ENCODE data around the gene CARNS1. TPM values are rescaled to one million over a fixed set of nuclear protein-coding genes. Genes with fewer than 3 reads are reported as not detected.

CARNS1 gene
- total and polyA plus RNA-seq, 2 of the 13 experiments (the other 11 are each of a cell fraction or from before 2014, with no cell fraction given) = not detected

- DNase-seq (ENCODE audit: low spot score) (no peak), FAIRE-seq (no peak), ATAC-seq (no peak)
- H3K4me1 ChIP-seq (ENCODE audit: insufficient read depth, low read length) = peaks cover 10% of the 10 kb centered on the region
- no peak overlapping the region for H3K9ac ChIP-seq (ENCODE audit: insufficient read depth, low read depth, low read length)
- ChIA-PET POLR2A (no interaction called here), CTCF (ENCODE audit: low intra/inter-chr PET ratio, low total read pairs) (no interaction called here)
- no peaks in the 10 kb centered on the region for H3K36me3 ChIP-seq (replicated peaks in 1 of 2; ENCODE audit: control insufficient read depth in 1 of 2, insufficient read depth in 2 of 2, low read length in 2 of 2)
- in situ Hi-C loops (cut with HindIII; ENCODE audit: extremely low pct_ligation_motif_present, low pct_unique_long_range_greater_than_20kb) = no loop called here
- no peak for TF ChIP-seq SMAD1 (CRISPR knock-in tag; IDR thresholded peaks at IDR 0.05; ENCODE audit: borderline replicate concordance, low read depth)
- TF ChIP-seq, protein P1, sequence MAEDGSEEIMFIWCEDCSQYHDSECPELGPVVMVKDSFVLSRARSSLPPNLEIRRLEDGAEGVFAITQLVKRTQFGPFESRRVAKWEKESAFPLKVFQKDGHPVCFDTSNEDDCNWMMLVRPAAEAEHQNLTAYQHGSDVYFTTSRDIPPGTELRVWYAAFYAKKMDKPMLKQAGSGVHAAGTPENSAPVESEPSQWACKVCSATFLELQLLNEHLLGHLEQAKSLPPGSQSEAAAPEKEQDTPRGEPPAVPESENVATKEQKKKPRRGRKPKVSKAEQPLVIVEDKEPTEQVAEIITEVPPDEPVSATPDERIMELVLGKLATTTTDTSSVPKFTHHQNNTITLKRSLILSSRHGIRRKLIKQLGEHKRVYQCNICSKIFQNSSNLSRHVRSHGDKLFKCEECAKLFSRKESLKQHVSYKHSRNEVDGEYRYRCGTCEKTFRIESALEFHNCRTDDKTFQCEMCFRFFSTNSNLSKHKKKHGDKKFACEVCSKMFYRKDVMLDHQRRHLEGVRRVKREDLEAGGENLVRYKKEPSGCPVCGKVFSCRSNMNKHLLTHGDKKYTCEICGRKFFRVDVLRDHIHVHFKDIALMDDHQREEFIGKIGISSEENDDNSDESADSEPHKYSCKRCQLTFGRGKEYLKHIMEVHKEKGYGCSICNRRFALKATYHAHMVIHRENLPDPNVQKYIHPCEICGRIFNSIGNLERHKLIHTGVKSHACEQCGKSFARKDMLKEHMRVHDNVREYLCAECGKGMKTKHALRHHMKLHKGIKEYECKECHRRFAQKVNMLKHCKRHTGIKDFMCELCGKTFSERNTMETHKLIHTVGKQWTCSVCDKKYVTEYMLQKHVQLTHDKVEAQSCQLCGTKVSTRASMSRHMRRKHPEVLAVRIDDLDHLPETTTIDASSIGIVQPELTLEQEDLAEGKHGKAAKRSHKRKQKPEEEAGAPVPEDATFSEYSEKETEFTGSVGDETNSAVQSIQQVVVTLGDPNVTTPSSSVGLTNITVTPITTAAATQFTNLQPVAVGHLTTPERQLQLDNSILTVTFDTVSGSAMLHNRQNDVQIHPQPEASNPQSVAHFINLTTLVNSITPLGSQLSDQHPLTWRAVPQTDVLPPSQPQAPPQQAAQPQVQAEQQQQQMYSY (CRISPR knock-in tag; IDR thresholded peaks at IDR 0.05) = no peak
- no peak for TF ChIP-seq MXI1 (IDR thresholded peaks at IDR 0.05; ENCODE audit: borderline replicate concordance, low read depth, low read length)
- no peak for TF ChIP-seq REL (CRISPR knock-in tag; conservative IDR thresholded peaks at IDR 0.05)
- TF ChIP-seq IRX3 (CRISPR knock-in tag; IDR thresholded peaks at IDR 0.05; ENCODE audit: borderline replicate concordance, low read depth) = no peak
- TF ChIP-seq ZNF580 (CRISPR knock-in tag; IDR thresholded peaks at IDR 0.05; ENCODE audit: borderline replicate concordance, low read depth) = no peak
- no peak for TF ChIP-seq CREBL2 (CRISPR knock-in tag; IDR thresholded peaks at IDR 0.05; ENCODE audit: borderline replicate concordance)
- no peak for TF ChIP-seq GFI1 (CRISPR knock-in tag; IDR thresholded peaks at IDR 0.05; ENCODE audit: borderline replicate concordance)
- BruUV-seq (replicated peaks) = no TSS peak
- H3K27me3 ChIP-seq (ENCODE audit: control insufficient read depth in 1 of 2, insufficient read depth in 2 of 2, low read length in 2 of 2) = peaks cover 14 to 59% of the 10 kb centered on the region in 2 experiments; a peak in 4 of 5 replicates
- intact Hi-C loops (cut with micrococcal nuclease; ENCODE audit: unreplicated experiment) = no loop called here
- H3K4me3 ChIP-seq (replicated peaks in 1 of 3; ENCODE audit: insufficient read depth in 1 of 3, low read depth in 2 of 3, low read length in 3 of 3) = no peak overlapping the region
- no peaks in the 10 kb centered on the region for H4K20me1 ChIP-seq (ENCODE audit: insufficient read depth, low read length)
- H3K4me2 ChIP-seq (ENCODE audit: low read depth, low read length) = no peak overlapping the region
- no peaks in the 10 kb centered on the region for H3K79me2 ChIP-seq (ENCODE audit: insufficient read depth, low read length)
- WGBS (ENCODE audit: low lambda C conversion rate) = 73% methylated on average over 9 of the region's 12 CpGs
- H3K9me3 ChIP-seq (ENCODE audit: low read length) = no peaks in the 10 kb centered on the region
- no peak overlapping the region for H3K27ac ChIP-seq (ENCODE audit: extremely low read length, insufficient read depth, low read length)
- H2AFZ ChIP-seq (ENCODE audit: low read length) = no peak overlapping the region
These were observed 42.0 kb downstream of the CARNS1 start for GRCh38 chr11:67457453-67457852.
